Measurements from ENCODE around the gene C2CD5.
A peak's percentile ranks its signal among the peaks of the same experiment; 100 is the strongest.
"Not testable (repeated sequence)": the region's sequence is repeated elsewhere in the genome, so short reads cannot be mapped to it uniquely, and the experiment has no call there.

The C2CD5 gene

GRCh38 chr12:22544038-22544979 lies at the start of gene C2CD5:
Gene C2CD5 (minus strand): TSS chr12:22544542. CDS start chr12:22544150, 392 bp downstream.
- peak; percentile 95 to 97 for DNase-seq

GRCh38 chr12:22593864-22594263 lies 49.5 kb upstream of the C2CD5 start:
- DNase-seq = no peak

GRCh38 chr12:22588817-22589216 lies 44.5 kb upstream of the C2CD5 start:
- no peak for DNase-seq

- DNase-seq = no peak
Measured at GRCh38 chr12:22578328-22578727, 34.0 kb upstream of the C2CD5 start.

- no peak for DNase-seq
Measured at GRCh38 chr12:22577667-22578066, 33.3 kb upstream of the C2CD5 start.

GRCh38 chr12:22576473-22576872 lies 32.1 kb upstream of the C2CD5 start:
- DNase-seq = no peak

- DNase-seq = no peak
Measured at GRCh38 chr12:22576065-22576464, 31.7 kb upstream of the C2CD5 start.

GRCh38 chr12:22574921-22575320 lies 30.6 kb upstream of the C2CD5 start:
- no peak for DNase-seq

GRCh38 chr12:22573181-22573580 lies 28.8 kb upstream of the C2CD5 start:
- no peak for DNase-seq

- no peak for DNase-seq
Measured at GRCh38 chr12:22569253-22569652, 24.9 kb upstream of the C2CD5 start.

- no peak for DNase-seq
Measured at GRCh38 chr12:22562036-22563028, 18.0 kb upstream of the C2CD5 start.

- not testable (repeated sequence) for DNase-seq
Measured at GRCh38 chr12:22554750-22555149, 10.4 kb upstream of the C2CD5 start.

GRCh38 chr12:22551624-22552023 lies 7.3 kb upstream of the C2CD5 start:
- no peak for DNase-seq

GRCh38 chr12:22545255-22545654 lies 913 bp upstream of the C2CD5 start:
- no peak for DNase-seq

GRCh38 chr12:22543246-22544037 lies 900 bp downstream of the C2CD5 start:
- DNase-seq = peak; percentile 32 to 58

- no peak for DNase-seq
Measured at GRCh38 chr12:22541496-22542155, 2.7 kb downstream of the C2CD5 start.

GRCh38 chr12:22539055-22539454 lies 5.3 kb downstream of the C2CD5 start:
- peak; percentile 19 to 22 for DNase-seq

GRCh38 chr12:22538311-22538710 lies 6.0 kb downstream of the C2CD5 start:
- no peak for DNase-seq

- DNase-seq = no peak
Measured at GRCh38 chr12:22536971-22537544, 7.3 kb downstream of the C2CD5 start.

- DNase-seq = no peak
Measured at GRCh38 chr12:22536346-22536945, 7.9 kb downstream of the C2CD5 start.

GRCh38 chr12:22535478-22535877 lies 8.9 kb downstream of the C2CD5 start:
- peak in 1 of 2 donors; percentile 47 for DNase-seq

Data from CD4-positive, alpha-beta T cell treated with Interleukin-4 for 1 hour (primary cell).